H1 (cell line): ENCODE measurements around the gene GRAMD4. TPM values are rescaled to one million over a fixed set of nuclear protein-coding genes. Genes with fewer than 3 reads are reported as not detected.

Source experiments
- CTCF ChIA-PET: fragments of 300-600 bp; sonication (Branson Sonifier 250); formaldehyde crosslinking; loops from one replicate; lab custom pipeline; 2021; ENCODE audit not compliant: partially characterized antibody; lab: Charles Lee
- POLR2A ChIA-PET: fragments of 300-600 bp; sonication (Branson Sonifier 250); formaldehyde crosslinking; loops from one replicate; lab custom pipeline; 2021; ENCODE audit warnings: inconsistent platforms; ENCODE audit not compliant: partially characterized antibody; lab: Charles Lee
- DNase-seq, 2 experiments: peaks; one replicate each; pipeline versions ENCODE4 v3.0.0 to v3.0.0-alpha.2; 2010 to 2022; ENCODE audit warnings: low spot score in 2 of 2, low read depth in 1 of 2, mixed read lengths in 1 of 2
- FAIRE-seq: peaks from 2 replicates; lab custom pipeline; 2011; peaks lifted over from hg19 to GRCh38; lab: Jason Lieb, UNC
- H2AFZ ChIP-seq: 2 replicates; pipeline ENCODE4 v1.8.1; 2012; ENCODE audit warnings: low read length, inconsistent platforms
- H2AK5ac ChIP-seq: 2 replicates; pipeline ENCODE4 v1.6.1; 2013; ENCODE audit warnings: low read depth, low read length
- H2BK120ac ChIP-seq: replicated peaks from 2 replicates; pipeline ENCODE3; 2013; ENCODE audit warnings: low read depth, low read length, inconsistent platforms
- H2BK12ac ChIP-seq: 2 replicates; pipeline ENCODE4 v1.6.1; 2013; ENCODE audit warnings: low read depth, low read length
- H2BK15ac ChIP-seq: 2 replicates; pipeline ENCODE4 v1.6.1; 2013; ENCODE audit warnings: low read length
- H2BK20ac ChIP-seq: 2 replicates; pipeline ENCODE4 v1.6.1; 2013; ENCODE audit warnings: low read length
- H2BK5ac ChIP-seq: 2 replicates; pipeline ENCODE4 v1.6.1; 2013; ENCODE audit warnings: low read depth, low read length
- H3K14ac ChIP-seq: 2 replicates; pipeline ENCODE4 v1.6.1; 2013; ENCODE audit warnings: inconsistent platforms; ENCODE audit not compliant: insufficient read length
- H3K18ac ChIP-seq: 2 replicates; pipeline ENCODE4 v1.6.1; 2013; ENCODE audit warnings: low read length; ENCODE audit errors: extremely low read depth
- H3K23ac ChIP-seq: 2 replicates; pipeline ENCODE4 v1.6.1; 2013; ENCODE audit warnings: inconsistent platforms; ENCODE audit not compliant: insufficient read length
- H3K23me2 ChIP-seq: 2 replicates; pipeline ENCODE4 v1.6.1; 2013; ENCODE audit warnings: low read depth, low read length
- H3K27ac ChIP-seq: 2 replicates; pipeline ENCODE4 v1.6.1; 2011; ENCODE audit warnings: low read depth, low read length, inconsistent platforms
- H3K27me3 ChIP-seq, 4 experiments: replicated peaks in 1 of 4; 1 replicate in 1 of 4; 2 replicates in 3 of 4; pipeline versions ENCODE4 v1.6.1 to v1.8.1; 2011 to 2013; ENCODE audit warnings: low read length in 3 of 4, mild to moderate bottlenecking in 3 of 4, inconsistent platforms in 2 of 4, mixed read lengths in 2 of 4, moderate library complexity in 1 of 4; ENCODE audit not compliant: control insufficient read depth in 3 of 4, insufficient read depth in 3 of 4; ENCODE audit errors: extremely low read depth in 1 of 4
- H3K36me3 ChIP-seq, 4 experiments: 2 replicates each; pipeline versions ENCODE4 v1.6.1 to v1.8.1; 2011 to 2013; ENCODE audit warnings: mild to moderate bottlenecking in 4 of 4, low read length in 3 of 4, moderate library complexity in 2 of 4, control low read depth in 1 of 4, inconsistent platforms in 1 of 4; ENCODE audit not compliant: insufficient read depth in 4 of 4, control insufficient read depth in 2 of 4
- H3K4ac ChIP-seq: replicated peaks from 2 replicates; pipeline ENCODE3; 2013; ENCODE audit warnings: low read length, low read depth, mixed read lengths, inconsistent platforms; ENCODE audit not compliant: insufficient read length
- H3K4me1 ChIP-seq, 4 experiments: replicated peaks in 1 of 4; 1 replicate in 1 of 4; 2 replicates in 3 of 4; pipeline versions ENCODE4 v1.6.1 to v1.8.1; 2011 to 2013; ENCODE audit warnings: low read length in 3 of 4, inconsistent platforms in 2 of 4, mixed read lengths in 1 of 4; ENCODE audit not compliant: insufficient read depth in 4 of 4, control insufficient read depth in 3 of 4
- H3K4me2 ChIP-seq, 2 experiments: 2 replicates each; pipeline versions ENCODE4 v1.6.1 to v1.8.1; 2011 to 2013; ENCODE audit warnings: low read depth in 2 of 2, low read length in 2 of 2, control low read depth in 1 of 2, inconsistent platforms in 1 of 2, mild to moderate bottlenecking in 1 of 2; ENCODE audit not compliant: insufficient read depth in 1 of 2
- H3K4me3 ChIP-seq, 4 experiments: fragments of 200-600, 300-600 bp in 1 of 4; sonication (generic), shearing (Covaris generic), sonication (Bioruptor Twin) in 1 of 4; 2 replicates each; pipeline versions ENCODE4 v1.5.1 to v1.8.1; 2011 to 2016; ENCODE audit warnings: low read length in 4 of 4, low read depth in 3 of 4, control low read depth in 2 of 4, inconsistent platforms in 2 of 4, mild to moderate bottlenecking in 2 of 4, mixed read lengths in 1 of 4, moderate library complexity in 1 of 4; ENCODE audit not compliant: insufficient read depth in 2 of 4; ENCODE audit errors: extremely low read depth in 1 of 4
- H3K56ac ChIP-seq: replicated peaks from 2 replicates; pipeline ENCODE3; 2013; ENCODE audit warnings: low read depth, mild to moderate bottlenecking, mixed read lengths, low read length, inconsistent platforms; ENCODE audit not compliant: insufficient read length
- H3K79me1 ChIP-seq: 2 replicates; pipeline ENCODE4 v1.6.1; 2013; ENCODE audit warnings: low read depth, low read length, control low read depth
- H3K79me2 ChIP-seq, 2 experiments: 2 replicates each; pipeline versions ENCODE4 v1.6.1 to v1.8.1; 2012 to 2013; ENCODE audit warnings: low read length in 2 of 2, mild to moderate bottlenecking in 2 of 2, inconsistent platforms in 1 of 2; ENCODE audit not compliant: insufficient read depth in 2 of 2, control insufficient read depth in 1 of 2
- H3K9ac ChIP-seq, 4 experiments: replicated peaks in 1 of 4; 1 replicate in 1 of 4; 2 replicates in 3 of 4; pipeline versions ENCODE4 v1.6.1 to v1.8.1; 2011 to 2013; ENCODE audit warnings: low read depth in 3 of 4, low read length in 3 of 4, control low read depth in 2 of 4, mild to moderate bottlenecking in 2 of 4, moderate library complexity in 2 of 4, inconsistent platforms in 1 of 4; ENCODE audit errors: extremely low read depth in 1 of 4
- H3K9me3 ChIP-seq, 2 experiments: 2 replicates each; pipeline versions ENCODE4 v1.6.1 to v1.8.1; 2012 to 2013; ENCODE audit warnings: mild to moderate bottlenecking in 2 of 2, moderate library complexity in 2 of 2, control low read depth in 1 of 2, inconsistent platforms in 1 of 2, low read depth in 1 of 2, low read length in 1 of 2, mixed read lengths in 1 of 2; ENCODE audit not compliant: insufficient read depth in 2 of 2
- H4K20me1 ChIP-seq, 2 experiments: replicated peaks in 1 of 2; 2 replicates each; pipeline versions ENCODE3 to v1.8.1; 2011 to 2013; ENCODE audit warnings: inconsistent platforms in 2 of 2, low read length in 2 of 2, mild to moderate bottlenecking in 1 of 2; ENCODE audit not compliant: insufficient read depth in 2 of 2, control insufficient read depth in 1 of 2
- H4K5ac ChIP-seq: 2 replicates; pipeline ENCODE4 v1.6.1; 2013; ENCODE audit warnings: low read length, low read depth, mixed read lengths, inconsistent platforms; ENCODE audit not compliant: insufficient read length
- H4K8ac ChIP-seq: 2 replicates; pipeline ENCODE4 v1.8.0; 2013; ENCODE audit warnings: mild to moderate bottlenecking, moderate library complexity, low read length, inconsistent platforms; ENCODE audit not compliant: insufficient read depth; ENCODE audit errors: extremely low read depth
- H4K91ac ChIP-seq: replicated peaks from 2 replicates; pipeline ENCODE3; 2013; ENCODE audit warnings: low read length, mixed read lengths, inconsistent platforms; ENCODE audit not compliant: insufficient read length
- BRCA1 ChIP-seq: IDR thresholded peaks from 2 replicates; pipeline ENCODE4 v1.6.1; 2012; ENCODE audit warnings: low read depth, low read length, improper control_type of control experiment
- CBX8 ChIP-seq: fragments of 300-800, 300-1000 bp; sonication (generic); IDR thresholded peaks from 2 replicates; pipeline ENCODE4 v1.7.1; 2016; ENCODE audit warnings: low read depth, low read length, borderline replicate concordance
- CHD2 ChIP-seq: IDR thresholded peaks from 2 replicates; pipeline ENCODE4 v1.6.1; 2012; ENCODE audit warnings: low read length, improper control_type of control experiment
- CREB1 ChIP-seq: IDR thresholded peaks from 2 replicates; pipeline ENCODE4 v1.6.1; 2012; ENCODE audit warnings: inconsistent platforms
- JUND ChIP-seq: IDR thresholded peaks from 2 replicates; pipeline ENCODE4 v1.6.1; 2011; ENCODE audit warnings: mild to moderate bottlenecking, improper control_type of control experiment, low read length
- POLR2A ChIP-seq, 2 experiments: IDR thresholded peaks; 1 replicate in 1 of 2; 2 replicates in 1 of 2; pipeline ENCODE4 v1.6.1; 2011; ENCODE audit warnings: low read depth in 2 of 2, low read length in 2 of 2, mild to moderate bottlenecking in 2 of 2; ENCODE audit errors: control extremely low read depth in 1 of 2
- RFX5 ChIP-seq: IDR thresholded peaks from 2 replicates; pipeline ENCODE4 v1.6.1; 2011; ENCODE audit warnings: low read depth, low read length, improper control_type of control experiment, borderline replicate concordance
- SIRT6 ChIP-seq: IDR thresholded peaks from one replicate; pipeline ENCODE4 v1.7.1; 2012; ENCODE audit warnings: low read length, inconsistent platforms
- SP2 ChIP-seq: IDR thresholded peaks from 2 replicates; pipeline ENCODE4 v1.6.1; 2012; ENCODE audit warnings: mild to moderate bottlenecking, low read length, inconsistent platforms
- WGBS, 2 experiments: shearing (Covaris generic) in 1 of 2; methylation state at CpG; one replicate each; pipeline versions ENCODE4 v1.1.6 to v1.1.7; 2013 to 2015; ENCODE audit warnings: low lambda C conversion rate in 2 of 2, mixed read lengths in 2 of 2, inconsistent platforms in 1 of 2, low coverage in 1 of 2, missing lambda C conversion rate in 1 of 2; ENCODE audit not compliant: insufficient replicate concordance in 2 of 2, insufficient coverage in 1 of 2, insufficient read length in 1 of 2; ENCODE audit errors: extremely low coverage in 1 of 2, missing lambda C conversion rate in 1 of 2; 5-methylcytosine and 5-hydroxymethylcytosine counted together
- polyA plus RNA-seq, 7 experiments: library from polyadenylated mRNA; depleted of rRNA in 3 of 7; stranded (reverse) in 5 of 7; unstranded in 2 of 7; fragments of >200 nt in 5 of 7; fragments of 200-250 nt in 2 of 7; gene quantifications; 1 replicate in 5 of 7; 2 replicates in 1 of 7; 4 replicates in 1 of 7; pipeline versions ENCODE4 v1.2.1 to v1.2.3, GENCODE V29; 2011 to 2013; ENCODE audit warnings: missing spikeins in 2 of 7, mixed read lengths in 2 of 7
- total RNA-seq: library from RNA; stranded (reverse); fragmentation: NEBNext Ultra II Directional; extraction: Animal tissue kit (Norgen Biotek cat#: 25700); gene quantifications from 2 replicates; pipeline ENCODE4 v1.2.1, GENCODE V29; 2021
- TF ChIP-seq, protein P1 (sequence below): IDR thresholded peaks from 2 replicates; pipeline ENCODE4 v1.6.1; 2012; ENCODE audit warnings: low read length, inconsistent platforms
- TF ChIP-seq, protein P2 (sequence below), 3 experiments: IDR thresholded peaks; 1 replicate in 2 of 3; 2 replicates in 1 of 3; pipeline versions ENCODE4 v1.5.1 to v1.6.1; 2011; ENCODE audit warnings: low read length in 3 of 3, mild to moderate bottlenecking in 3 of 3, inconsistent platforms in 2 of 3, low read depth in 1 of 3, moderate library complexity in 1 of 3; ENCODE audit not compliant: insufficient read depth in 1 of 3; ENCODE audit errors: control extremely low read depth in 1 of 3

The GRAMD4 gene
- total and polyA plus RNA-seq, 2 of the 8 experiments (the other 6 are each of a cell fraction or from before 2014, with no cell fraction given), result 7.9 to 25.6 TPM

DNA sequence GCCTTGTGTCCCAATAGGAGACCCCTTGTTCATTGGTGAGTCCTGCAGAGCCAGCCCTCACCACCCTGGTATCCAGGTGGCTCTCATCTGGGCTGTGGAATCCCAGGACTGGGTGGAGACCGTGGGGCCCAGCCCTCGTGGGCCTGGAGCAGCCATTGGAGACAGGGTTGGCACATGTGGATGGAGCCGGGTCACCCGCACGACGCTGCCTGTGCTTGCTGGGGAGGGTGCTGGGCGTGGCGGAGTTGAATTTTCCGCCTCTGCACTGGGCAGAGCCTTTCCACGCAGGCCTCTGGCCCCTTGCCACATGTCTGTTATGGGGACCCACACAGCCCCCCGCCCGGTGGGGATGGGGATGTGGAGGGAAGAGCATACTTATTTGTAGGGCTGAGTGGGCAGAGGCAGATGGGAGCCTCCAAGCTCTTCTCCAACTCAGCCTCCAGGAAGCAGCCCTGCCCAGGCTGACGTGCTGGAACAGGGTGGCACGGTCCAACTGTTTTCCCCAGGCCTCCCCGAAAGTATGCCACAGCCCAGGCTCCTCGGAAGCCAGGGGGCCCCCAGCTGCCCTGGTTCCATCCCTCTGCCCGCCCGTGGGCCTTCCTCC is 12.6 kb downstream of the GRAMD4 start:
- DNase-seq, result no peak
- H4K8ac ChIP-seq, result no peak overlapping the region
- H2BK15ac ChIP-seq, result no peak overlapping the region
- POLR2A ChIA-PET, result no interaction called here
- 93% methylated on average over 16 of the region's 18 CpGs; no CpG with 5 or more reads in 1 of the 2 experiments for WGBS, 2 experiments
- H3K79me2 ChIP-seq, result no peaks in the 10 kb centered on the region
- no peak overlapping the region for H3K56ac ChIP-seq
- no peak overlapping the region for H2AFZ ChIP-seq
- H3K4ac ChIP-seq, result no peak overlapping the region
- H3K18ac ChIP-seq, result no peak overlapping the region
- no peak overlapping the region for H3K4me2 ChIP-seq
- H4K91ac ChIP-seq, result no peak overlapping the region
- H3K9ac ChIP-seq, result no peak overlapping the region
- no peak overlapping the region for H2BK5ac ChIP-seq
- no peak overlapping the region for H3K4me3 ChIP-seq
- no peak overlapping the region for H2AK5ac ChIP-seq
- no peaks in the 10 kb centered on the region; the same call in 1 of the 2 replicates for H3K79me1 ChIP-seq
- H3K27me3 ChIP-seq, result no peaks in the 10 kb centered on the region
- no peak overlapping the region for H3K14ac ChIP-seq
- H3K9me3 ChIP-seq, result no peaks in the 10 kb centered on the region
- no peak overlapping the region for H4K5ac ChIP-seq
- no peak overlapping the region for H2BK20ac ChIP-seq
- no peak overlapping the region for H2BK12ac ChIP-seq
- H3K36me3 ChIP-seq, result no peaks in the 10 kb centered on the region
- H4K20me1 ChIP-seq, result no peaks in the 10 kb centered on the region
- CTCF ChIA-PET, result interaction anchor here (2.2 kb wide), 1 partner anchor 69 kb away, joined by 7 read pairs; no protein-coding TSS in a partner anchor
- H3K27ac ChIP-seq, result no peak overlapping the region
- FAIRE-seq, result no peak
- no peaks in the 10 kb centered on the region for H3K23me2 ChIP-seq
- H2BK120ac ChIP-seq, result no peak overlapping the region
- H3K23ac ChIP-seq, result no peak overlapping the region
- peaks cover 0 to 7% (median 5%) of the 10 kb centered on the region in 4 experiments; a peak in 5 of 7 replicates for H3K4me1 ChIP-seq
- TF ChIP-seq SIRT6 (no peak), CHD2 (no peak), SP2 (no peak), RFX5 (no peak), JUND (no peak), CBX8 (no peak), POLR2A (IDR thresholded peaks at IDR 0.05; ENCODE audit: control extremely low read depth in 1 of 2, low read depth in 2 of 2, low read length in 2 of 2) (no peak), CREB1 (no peak), BRCA1 (no peak)
- TF ChIP-seq, protein P1, sequence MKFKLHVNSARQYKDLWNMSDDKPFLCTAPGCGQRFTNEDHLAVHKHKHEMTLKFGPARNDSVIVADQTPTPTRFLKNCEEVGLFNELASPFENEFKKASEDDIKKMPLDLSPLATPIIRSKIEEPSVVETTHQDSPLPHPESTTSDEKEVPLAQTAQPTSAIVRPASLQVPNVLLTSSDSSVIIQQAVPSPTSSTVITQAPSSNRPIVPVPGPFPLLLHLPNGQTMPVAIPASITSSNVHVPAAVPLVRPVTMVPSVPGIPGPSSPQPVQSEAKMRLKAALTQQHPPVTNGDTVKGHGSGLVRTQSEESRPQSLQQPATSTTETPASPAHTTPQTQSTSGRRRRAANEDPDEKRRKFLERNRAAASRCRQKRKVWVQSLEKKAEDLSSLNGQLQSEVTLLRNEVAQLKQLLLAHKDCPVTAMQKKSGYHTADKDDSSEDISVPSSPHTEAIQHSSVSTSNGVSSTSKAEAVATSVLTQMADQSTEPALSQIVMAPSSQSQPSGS, result no peak
- TF ChIP-seq, protein P2, sequence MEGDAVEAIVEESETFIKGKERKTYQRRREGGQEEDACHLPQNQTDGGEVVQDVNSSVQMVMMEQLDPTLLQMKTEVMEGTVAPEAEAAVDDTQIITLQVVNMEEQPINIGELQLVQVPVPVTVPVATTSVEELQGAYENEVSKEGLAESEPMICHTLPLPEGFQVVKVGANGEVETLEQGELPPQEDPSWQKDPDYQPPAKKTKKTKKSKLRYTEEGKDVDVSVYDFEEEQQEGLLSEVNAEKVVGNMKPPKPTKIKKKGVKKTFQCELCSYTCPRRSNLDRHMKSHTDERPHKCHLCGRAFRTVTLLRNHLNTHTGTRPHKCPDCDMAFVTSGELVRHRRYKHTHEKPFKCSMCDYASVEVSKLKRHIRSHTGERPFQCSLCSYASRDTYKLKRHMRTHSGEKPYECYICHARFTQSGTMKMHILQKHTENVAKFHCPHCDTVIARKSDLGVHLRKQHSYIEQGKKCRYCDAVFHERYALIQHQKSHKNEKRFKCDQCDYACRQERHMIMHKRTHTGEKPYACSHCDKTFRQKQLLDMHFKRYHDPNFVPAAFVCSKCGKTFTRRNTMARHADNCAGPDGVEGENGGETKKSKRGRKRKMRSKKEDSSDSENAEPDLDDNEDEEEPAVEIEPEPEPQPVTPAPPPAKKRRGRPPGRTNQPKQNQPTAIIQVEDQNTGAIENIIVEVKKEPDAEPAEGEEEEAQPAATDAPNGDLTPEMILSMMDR (IDR thresholded peaks at IDR 0.05; ENCODE audit: control extremely low read depth in 1 of 3, insufficient read depth in 1 of 3, low read depth in 1 of 3, low read length in 3 of 3), result no peak
